NCI-H446 (cell line): ENCODE measurements around the gene FER.
"Not testable (repeated sequence)": the region's sequence is repeated elsewhere in the genome, so short reads cannot be mapped to it uniquely, and the experiment has no call there.

ENCODE experiments used
- DNase-seq, 2 experiments: peaks; one replicate each; lab custom pipeline; 2025; lab: John Stamatoyannopoulos, UW

FER gene

GRCh38 chr5:108881133-108881532 lies 133.4 kb downstream of the FER start:
- DNase-seq: no peak

GRCh38 chr5:108884736-108885135 lies 137.0 kb downstream of the FER start:
- DNase-seq: peak in 1 of 2 experiments; percentile 33

- DNase-seq: no peak
These were observed 150.6 kb downstream of the FER start for GRCh38 chr5:108898257-108898656.

- no peak for DNase-seq
These were observed 151.0 kb downstream of the FER start for GRCh38 chr5:108898707-108899106.

GRCh38 chr5:108899244-108899643 lies 151.5 kb downstream of the FER start:
- not testable (repeated sequence) for DNase-seq

GRCh38 chr5:108900668-108901067 lies 153.0 kb downstream of the FER start:
- no peak for DNase-seq

- no peak for DNase-seq
These were observed 158.1 kb downstream of the FER start for GRCh38 chr5:108905805-108906204.

GRCh38 chr5:108910627-108911026 lies 162.9 kb downstream of the FER start:
- no peak for DNase-seq

- DNase-seq: no peak
These were observed 163.4 kb downstream of the FER start for GRCh38 chr5:108911055-108911454.

GRCh38 chr5:108917596-108917995 lies 169.9 kb downstream of the FER start:
- no peak for DNase-seq

GRCh38 chr5:108919591-108920326 lies 172.1 kb downstream of the FER start:
- peak in 1 of 2 experiments; percentile 10 for DNase-seq

GRCh38 chr5:108924457-108924961 lies 176.8 kb downstream of the FER start:
- DNase-seq: no peak

- no peak for DNase-seq
These were observed 177.4 kb downstream of the FER start for GRCh38 chr5:108925073-108925472.

- no peak for DNase-seq
These were observed 182.4 kb downstream of the FER start for GRCh38 chr5:108930107-108930506.

- no peak for DNase-seq
These were observed 187.9 kb downstream of the FER start for GRCh38 chr5:108935611-108936010.

- DNase-seq: no peak
These were observed 189.5 kb downstream of the FER start for GRCh38 chr5:108937221-108937620.

- DNase-seq: no peak
These were observed 192.8 kb downstream of the FER start for GRCh38 chr5:108940506-108940905.

GRCh38 chr5:108941746-108942145 lies 194.0 kb downstream of the FER start:
- DNase-seq: no peak

GRCh38 chr5:108942701-108943100 lies 195.0 kb downstream of the FER start:
- no peak for DNase-seq

- DNase-seq: no peak
These were observed 197.4 kb downstream of the FER start for GRCh38 chr5:108945094-108945493.

GRCh38 chr5:108946008-108946407 lies 198.3 kb downstream of the FER start:
- DNase-seq: no peak

- no peak for DNase-seq
These were observed 199.5 kb downstream of the FER start for GRCh38 chr5:108947164-108947563.

- no peak for DNase-seq
These were observed 202.6 kb downstream of the FER start for GRCh38 chr5:108950276-108950675.

- no peak for DNase-seq
These were observed 206.2 kb downstream of the FER start for GRCh38 chr5:108953940-108954339.
